B cell (primary cell): ENCODE results near the gene AP3S1.

Experiments
- CTCF ChIP-seq: fragments of 200-600 bp; IDR thresholded peaks from one replicate; pipeline ENCODE4 v1.8.0; 2022; ENCODE audit warnings: antibody characterized with exemption, mild to moderate bottlenecking
- EZH2 ChIP-seq: IDR thresholded peaks from 2 replicates; pipeline ENCODE4 v1.6.1; 2012; ENCODE audit warnings: borderline replicate concordance, low read depth, mild to moderate bottlenecking, moderate library complexity, low read length; ENCODE audit not compliant: insufficient read depth, poor library complexity, severe bottlenecking

GRCh38 chr5:115843444-115844130 is 1.9 kb downstream of the AP3S1 start:
- TF ChIP-seq EZH2, result no peak
- no peak for TF ChIP-seq CTCF
